ENCODE results near the gene TFDP2. TPM values are rescaled to one million over a fixed set of nuclear protein-coding genes. Genes with fewer than 3 reads are reported as not detected.

Gene TFDP2
- total RNA-seq, 1 experiment from 2014 or later, result 48.2 TPM

GRCh38 chr3:142159083-142159740, 9.9 kb upstream of the TFDP2 start:
- no peaks in the 10 kb centered on the region for H3K27me3 Mint-ChIP-seq (ENCODE audit: low read depth)
- peaks cover 2% of the 10 kb centered on the region; the same call in 1 of the 2 replicates for H3K36me3 Mint-ChIP-seq
- TF ChIP-seq ZNF121 (CRISPR knock-in tag; IDR thresholded peaks at IDR 0.05) (no peak), FOXP1 (CRISPR knock-in tag; IDR thresholded peaks at IDR 0.05; ENCODE audit: borderline replicate concordance) (no peak), FOXK1 (CRISPR knock-in tag; IDR thresholded peaks at IDR 0.05) (no peak), ZBTB21 (CRISPR knock-in tag; IDR thresholded peaks at IDR 0.05; ENCODE audit: borderline replicate concordance) (no peak), ZNF425 (CRISPR knock-in tag; conservative IDR thresholded peaks at IDR 0.05) (no peak), ZNF396 (CRISPR knock-in tag; IDR thresholded peaks at IDR 0.05; ENCODE audit: borderline replicate concordance) (no peak), TCF7 (CRISPR knock-in tag; IDR thresholded peaks at IDR 0.05; ENCODE audit: low read depth) (no peak), PREB (CRISPR knock-in tag; IDR thresholded peaks at IDR 0.05; ENCODE audit: borderline replicate concordance) (no peak), RELA (CRISPR knock-in tag; IDR thresholded peaks at IDR 0.05; ENCODE audit: borderline replicate concordance) (no peak), MLX (CRISPR knock-in tag; IDR thresholded peaks at IDR 0.05) (no peak)
- TF ChIP-seq, protein P1, sequence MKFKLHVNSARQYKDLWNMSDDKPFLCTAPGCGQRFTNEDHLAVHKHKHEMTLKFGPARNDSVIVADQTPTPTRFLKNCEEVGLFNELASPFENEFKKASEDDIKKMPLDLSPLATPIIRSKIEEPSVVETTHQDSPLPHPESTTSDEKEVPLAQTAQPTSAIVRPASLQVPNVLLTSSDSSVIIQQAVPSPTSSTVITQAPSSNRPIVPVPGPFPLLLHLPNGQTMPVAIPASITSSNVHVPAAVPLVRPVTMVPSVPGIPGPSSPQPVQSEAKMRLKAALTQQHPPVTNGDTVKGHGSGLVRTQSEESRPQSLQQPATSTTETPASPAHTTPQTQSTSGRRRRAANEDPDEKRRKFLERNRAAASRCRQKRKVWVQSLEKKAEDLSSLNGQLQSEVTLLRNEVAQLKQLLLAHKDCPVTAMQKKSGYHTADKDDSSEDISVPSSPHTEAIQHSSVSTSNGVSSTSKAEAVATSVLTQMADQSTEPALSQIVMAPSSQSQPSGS (CRISPR knock-in tag; IDR thresholded peaks at IDR 0.05; ENCODE audit: borderline replicate concordance, low read depth), result no peak
- TF ChIP-seq, protein P2, sequence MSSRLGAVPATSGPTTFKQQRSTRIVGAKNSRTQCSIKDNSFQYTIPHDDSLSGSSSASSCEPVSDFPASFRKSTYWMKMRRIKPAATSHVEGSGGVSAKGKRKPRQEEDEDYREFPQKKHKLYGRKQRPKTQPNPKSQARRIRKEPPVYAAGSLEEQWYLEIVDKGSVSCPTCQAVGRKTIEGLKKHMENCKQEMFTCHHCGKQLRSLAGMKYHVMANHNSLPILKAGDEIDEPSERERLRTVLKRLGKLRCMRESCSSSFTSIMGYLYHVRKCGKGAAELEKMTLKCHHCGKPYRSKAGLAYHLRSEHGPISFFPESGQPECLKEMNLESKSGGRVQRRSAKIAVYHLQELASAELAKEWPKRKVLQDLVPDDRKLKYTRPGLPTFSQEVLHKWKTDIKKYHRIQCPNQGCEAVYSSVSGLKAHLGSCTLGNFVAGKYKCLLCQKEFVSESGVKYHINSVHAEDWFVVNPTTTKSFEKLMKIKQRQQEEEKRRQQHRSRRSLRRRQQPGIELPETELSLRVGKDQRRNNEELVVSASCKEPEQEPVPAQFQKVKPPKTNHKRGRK (CRISPR knock-in tag; IDR thresholded peaks at IDR 0.05; ENCODE audit: borderline replicate concordance), result no peak
- ChIA-PET POLR2A (no interaction called here), CTCF (no interaction called here)
- H3K27ac Mint-ChIP-seq, result no peak overlapping the region
- DNase-seq (ENCODE audit: low spot score) (no peak), ATAC-seq (no peak)
- no peaks in the 10 kb centered on the region; the same call in 1 of the 2 replicates for H3K4me1 Mint-ChIP-seq
- H3K4me3 Mint-ChIP-seq, result no peak overlapping the region
- H3K9me3 Mint-ChIP-seq, result no peaks in the 10 kb centered on the region

- ATAC-seq (no peak), DNase-seq (ENCODE audit: low spot score) (no peak)
- Mint-ChIP-seq H3K27ac (no peak overlapping the region), H3K9me3 (no peaks in the 10 kb centered on the region), H3K4me1 (no peaks in the 10 kb centered on the region), H3K27me3 (ENCODE audit: low read depth) (peaks cover 9% of the 10 kb centered on the region), H3K4me3 (no peak overlapping the region), H3K36me3 (no peaks in the 10 kb centered on the region)
- POLR2A ChIA-PET, result no interaction called here
- CTCF ChIA-PET, result no interaction called here
- TF ChIP-seq GRHL2 (CRISPR knock-in tag; IDR thresholded peaks at IDR 0.05; ENCODE audit: insufficient replicate concordance, severe bottlenecking) (no peak), MAX (CRISPR knock-in tag; IDR thresholded peaks at IDR 0.05) (no peak), SMAD3 (CRISPR knock-in tag; IDR thresholded peaks at IDR 0.05; ENCODE audit: borderline replicate concordance) (no peak), E2F1 (CRISPR knock-in tag; IDR thresholded peaks at IDR 0.05) (no peak), GABPB1 (CRISPR knock-in tag; IDR thresholded peaks at IDR 0.05) (no peak), KAT7 (CRISPR knock-in tag; IDR thresholded peaks at IDR 0.05; ENCODE audit: borderline replicate concordance) (no peak), ELF4 (CRISPR knock-in tag; IDR thresholded peaks at IDR 0.05; ENCODE audit: low read depth) (no peak), NR1H2 (CRISPR knock-in tag; IDR thresholded peaks at IDR 0.05) (no peak), ZNF138 (CRISPR knock-in tag; conservative IDR thresholded peaks at IDR 0.05) (no peak), CREB1 (CRISPR knock-in tag; IDR thresholded peaks at IDR 0.05) (no peak)
- TF ChIP-seq, protein P3, sequence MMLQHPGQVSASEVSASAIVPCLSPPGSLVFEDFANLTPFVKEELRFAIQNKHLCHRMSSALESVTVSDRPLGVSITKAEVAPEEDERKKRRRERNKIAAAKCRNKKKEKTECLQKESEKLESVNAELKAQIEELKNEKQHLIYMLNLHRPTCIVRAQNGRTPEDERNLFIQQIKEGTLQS (CRISPR knock-in tag; conservative IDR thresholded peaks at IDR 0.05), result no peak
- TF ChIP-seq, protein P4, sequence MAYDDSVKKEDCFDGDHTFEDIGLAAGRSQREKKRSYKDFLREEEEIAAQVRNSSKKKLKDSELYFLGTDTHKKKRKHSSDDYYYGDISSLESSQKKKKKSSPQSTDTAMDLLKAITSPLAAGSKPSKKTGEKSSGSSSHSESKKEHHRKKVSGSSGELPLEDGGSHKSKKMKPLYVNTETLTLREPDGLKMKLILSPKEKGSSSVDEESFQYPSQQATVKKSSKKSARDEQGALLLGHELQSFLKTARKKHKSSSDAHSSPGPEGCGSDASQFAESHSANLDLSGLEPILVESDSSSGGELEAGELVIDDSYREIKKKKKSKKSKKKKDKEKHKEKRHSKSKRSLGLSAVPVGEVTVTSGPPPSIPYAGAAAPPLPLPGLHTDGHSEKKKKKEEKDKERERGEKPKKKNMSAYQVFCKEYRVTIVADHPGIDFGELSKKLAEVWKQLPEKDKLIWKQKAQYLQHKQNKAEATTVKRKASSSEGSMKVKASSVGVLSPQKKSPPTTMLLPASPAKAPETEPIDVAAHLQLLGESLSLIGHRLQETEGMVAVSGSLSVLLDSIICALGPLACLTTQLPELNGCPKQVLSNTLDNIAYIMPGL (CRISPR knock-in tag; IDR thresholded peaks at IDR 0.05), result no peak
Observed at GRCh38 chr3:142154186-142154585, 4.8 kb upstream of the TFDP2 start.

All from WTC11 (cell line).